Liver (tissue), 9 donors: ENCODE results near the gene FGD2. TPM values are rescaled to one million over a fixed set of nuclear protein-coding genes. Genes with fewer than 3 reads are reported as not detected.
"Not testable (repeated sequence)": the region's sequence is repeated elsewhere in the genome, so short reads cannot be mapped to it uniquely, and the experiment has no call there.

Experiments used
- DNase-seq: peaks from one replicate; pipeline ENCODE4 v3.0.0-alpha.2; 2017; ENCODE audit warnings: low spot score
- H3K27ac ChIP-seq, 2 donors: one replicate each; pipeline ENCODE4 v1.7.0; 2013; ENCODE audit warnings: inconsistent platforms in 2 of 2, low read length in 2 of 2, control low read depth in 1 of 2, low read depth in 1 of 2, mild to moderate bottlenecking in 1 of 2
- H3K27me3 ChIP-seq, 4 donors: one replicate each; pipeline versions ENCODE4 v1.6.1 to v1.7.0; 2013; ENCODE audit warnings: low read length in 3 of 4, inconsistent platforms in 1 of 4, mild to moderate bottlenecking in 1 of 4, moderate library complexity in 1 of 4; ENCODE audit not compliant: control insufficient read depth in 4 of 4, insufficient read depth in 4 of 4
- H3K36me3 ChIP-seq, 4 donors: one replicate each; pipeline versions ENCODE4 v1.6.1 to v1.7.0; 2013; ENCODE audit warnings: low read length in 3 of 4, mild to moderate bottlenecking in 3 of 4, low read depth in 1 of 4, moderate library complexity in 1 of 4; ENCODE audit not compliant: control insufficient read depth in 4 of 4, insufficient read depth in 3 of 4
- H3K4me1 ChIP-seq, 4 donors: one replicate each; pipeline versions ENCODE4 v1.6.1 to v1.7.0; 2013; ENCODE audit warnings: low read length in 3 of 4, mild to moderate bottlenecking in 3 of 4, moderate library complexity in 1 of 4; ENCODE audit not compliant: control insufficient read depth in 4 of 4, insufficient read depth in 4 of 4
- H3K4me3 ChIP-seq, 3 donors: one replicate each; pipeline versions ENCODE4 v1.6.1 to v1.7.0; 2013; ENCODE audit warnings: low read length in 3 of 3, control low read depth in 1 of 3, low read depth in 1 of 3, mild to moderate bottlenecking in 1 of 3
- H3K9ac ChIP-seq, 2 donors: one replicate each; pipeline ENCODE4 v1.7.0; 2013; ENCODE audit warnings: low read length in 2 of 2, mild to moderate bottlenecking in 2 of 2, moderate library complexity in 2 of 2, control low read depth in 1 of 2, low read depth in 1 of 2
- H3K9me3 ChIP-seq, 4 donors: one replicate each; pipeline versions ENCODE4 v1.6.1 to v1.7.0; 2013; ENCODE audit warnings: low read length in 3 of 4; ENCODE audit not compliant: control insufficient read depth in 4 of 4
- ATF3 ChIP-seq: IDR thresholded peaks from 2 replicates; pipeline ENCODE4 v1.6.1; 2016; ENCODE audit warnings: antibody characterized with exemption
- EGR1 ChIP-seq, 2 donors: IDR thresholded peaks; 2 replicates each; pipeline ENCODE4 v1.6.1; 2016 to 2018; ENCODE audit warnings: antibody characterized with exemption in 2 of 2, low read depth in 2 of 2
- FOXA1 ChIP-seq: IDR thresholded peaks from 2 replicates; pipeline ENCODE4 v1.6.1; 2016; ENCODE audit warnings: antibody characterized with exemption
- FOXA2 ChIP-seq: IDR thresholded peaks from 2 replicates; pipeline ENCODE4 v1.6.1; 2016; ENCODE audit warnings: antibody characterized with exemption
- GABPA ChIP-seq, 2 donors: IDR thresholded peaks in 1 of 2; conservative IDR thresholded peaks in 1 of 2; 2 replicates each; pipeline ENCODE4 v1.6.1; 2016; ENCODE audit warnings: antibody characterized with exemption in 2 of 2, mild to moderate bottlenecking in 1 of 2, moderate library complexity in 1 of 2
- MAX ChIP-seq: IDR thresholded peaks from 2 replicates; pipeline ENCODE4 v1.6.1; 2016; ENCODE audit warnings: antibody characterized with exemption
- NR2F2 ChIP-seq: IDR thresholded peaks from 2 replicates; pipeline ENCODE4 v1.6.1; 2016; ENCODE audit warnings: antibody characterized with exemption
- RAD21 ChIP-seq, 2 donors: IDR thresholded peaks; 2 replicates each; pipeline ENCODE4 v1.6.1; 2016; ENCODE audit warnings: antibody characterized with exemption in 2 of 2, mild to moderate bottlenecking in 2 of 2
- REST ChIP-seq: IDR thresholded peaks from 2 replicates; pipeline ENCODE4 v1.6.1; 2016; ENCODE audit warnings: antibody characterized with exemption, mild to moderate bottlenecking
- SP1 ChIP-seq: IDR thresholded peaks from 2 replicates; pipeline ENCODE4 v1.6.1; 2018; ENCODE audit warnings: antibody characterized with exemption, mild to moderate bottlenecking
- TAF1 ChIP-seq: conservative IDR thresholded peaks from 2 replicates; pipeline ENCODE4 v1.6.1; 2016; ENCODE audit warnings: antibody characterized with exemption, mild to moderate bottlenecking
- YY1 ChIP-seq: IDR thresholded peaks from 2 replicates; pipeline ENCODE4 v1.6.1; 2016; ENCODE audit warnings: antibody characterized with exemption, mild to moderate bottlenecking
- ZBTB33 ChIP-seq: IDR thresholded peaks from 2 replicates; pipeline ENCODE4 v1.6.1; 2016; ENCODE audit warnings: antibody characterized with exemption
- WGBS: extraction: QIAGEN DNeasy Blood & Tissue Kit; methylation state at CpG from one replicate; pipeline ENCODE4 v1.1.7; 2013; 5-methylcytosine and 5-hydroxymethylcytosine counted together
- polyA plus RNA-seq, 2 donors: library from polyadenylated mRNA; stranded (reverse) in 1 of 2; unstranded in 1 of 2; fragments of 200-250 nt in 1 of 2; fragments of >200 nt in 1 of 2; fragmentation: Nextera tagmentation in 1 of 2; extraction: Ambion mirVana in 1 of 2; gene quantifications; one replicate each; pipeline versions ENCODE4 v1.2.1 to v1.2.3, GENCODE V29; 2013 to 2015
- total RNA-seq, 2 donors: library from RNA; depleted of rRNA; stranded (reverse); fragments of >200 nt; gene quantifications; one replicate each; pipeline ENCODE4 v1.2.3, GENCODE V29; 2014
- donor health status: healthy.
- donor health status: healthy.
- donor health status: healthy.
- donor health status: healthy.
- donor health status: healthy.

Gene FGD2
- total and polyA plus RNA-seq, 4 donors, result 4.6 to 24.4 (median 9.1) TPM

- 95% methylated on average over 9 of the region's 9 CpGs for WGBS
- Histone ChIP-seq H3K4me1 (peaks cover 12 to 22% (median 19%) of the 10 kb centered on the region in 4 donors), H3K27me3 (no peaks in the 10 kb centered on the region), H3K9ac (no peak overlapping the region), H3K4me3 (no peak overlapping the region), H3K27ac (no peak overlapping the region), H3K36me3 (no peaks in the 10 kb centered on the region), H3K9me3 (no peaks in the 10 kb centered on the region)
- no peak for TF ChIP-seq FOXA2
- TF ChIP-seq NR2F2, result no peak
- no peak for TF ChIP-seq FOXA1
- TF ChIP-seq RAD21 (IDR thresholded peaks at IDR 0.05), result no peak
- no peak for TF ChIP-seq GABPA (IDR thresholded peaks at IDR 0.05 in 1 of 2, conservative IDR thresholded peaks at IDR 0.05 in 1 of 2)
- TF ChIP-seq YY1, result no peak
- no peak for TF ChIP-seq ATF3
- TF ChIP-seq SP1, result no peak
- TF ChIP-seq ZBTB33, result no peak
- no peak for TF ChIP-seq EGR1 (IDR thresholded peaks at IDR 0.05; ENCODE audit: low read depth in 2 of 2)
- no peak for TF ChIP-seq MAX
- TF ChIP-seq REST, result no peak
- TF ChIP-seq TAF1, result no peak
- DNase-seq, result no peak
Observed at GRCh38 chr6:37058084-37058586, 52.7 kb downstream of the FGD2 start.

GRCh38 chr6:37058984-37059343, 53.5 kb downstream of the FGD2 start:
- H3K4me1 ChIP-seq, result peaks cover 12 to 22% (median 19%) of the 10 kb centered on the region in 4 donors
- not testable (repeated sequence) for H3K9ac ChIP-seq, H3K9me3 ChIP-seq, H3K27me3 ChIP-seq, DNase-seq, H3K36me3 ChIP-seq, H3K4me3 ChIP-seq
- peak overlapping the region; percentile 79 for H3K27ac ChIP-seq
- 93% methylated on average over 5 of the region's 5 CpGs for WGBS
